Sigmoid colon (tissue), 7 donors: ENCODE data around the gene NRXN3. TPM values are rescaled to one million over a fixed set of nuclear protein-coding genes. Genes with fewer than 3 reads are reported as not detected.

Experiments
- DNase-seq: peaks from one replicate; pipeline ENCODE4 v3.0.0-alpha.2; 2019
- H3K27ac ChIP-seq, 4 donors: fragments of 200-600 bp; sonication (generic); one replicate each; pipeline ENCODE4 v1.5.1; 2016 to 2019; ENCODE audit warnings: mild to moderate bottlenecking in 1 of 4
- H3K27me3 ChIP-seq, 3 donors: fragments of 200-600 bp; sonication (generic); one replicate each; pipeline ENCODE4 v1.5.1; 2019; ENCODE audit warnings: mild to moderate bottlenecking in 1 of 3
- H3K36me3 ChIP-seq, 4 donors: fragments of 200-600 bp; sonication (generic); one replicate each; pipeline ENCODE4 v1.5.1; 2016 to 2019
- H3K4me1 ChIP-seq, 4 donors: fragments of 200-600 bp; sonication (generic); one replicate each; pipeline ENCODE4 v1.5.1; 2017 to 2019
- H3K4me3 ChIP-seq, 4 donors: fragments of 200-600 bp; sonication (generic); one replicate each; pipeline ENCODE4 v1.5.1; 2017 to 2019; ENCODE audit warnings: mild to moderate bottlenecking in 2 of 4, moderate library complexity in 1 of 4
- H3K9me3 ChIP-seq, 4 donors: fragments of 200-600 bp in 3 of 4; sonication (generic) in 3 of 4; one replicate each; pipeline versions ENCODE4 v1.5.1 to v1.6.1; 2013 to 2019
- CTCF ChIP-seq, 4 experiments: fragments of 450-650 bp in 3 of 4; fragments of 200-600 bp in 1 of 4; IDR thresholded peaks; one replicate each; pipeline ENCODE4 v1.5.1; 2016 to 2019; ENCODE audit warnings: antibody characterized with exemption in 4 of 4, mild to moderate bottlenecking in 3 of 4, moderate library complexity in 2 of 4
- EP300 ChIP-seq, 4 donors: sonication (generic); formaldehyde crosslinking; IDR thresholded peaks; one replicate each; pipeline ENCODE4 v1.6.1; 2017; ENCODE audit warnings: antibody characterized with exemption in 4 of 4
- POLR2A ChIP-seq, 2 donors: fragments of 450-650 bp; IDR thresholded peaks; one replicate each; pipeline ENCODE4 v1.6.1; 2016; ENCODE audit warnings: antibody characterized with exemption in 2 of 2, mild to moderate bottlenecking in 2 of 2, moderate library complexity in 2 of 2
- POLR2AphosphoS5 ChIP-seq, 4 donors: sonication (generic); formaldehyde crosslinking; IDR thresholded peaks; one replicate each; pipeline ENCODE4 v1.6.1; 2017; ENCODE audit warnings: antibody characterized with exemption in 4 of 4
- WGBS, 2 donors: extraction: QIAGEN DNeasy Blood & Tissue Kit; methylation state at CpG; one replicate each; pipeline ENCODE4 v1.1.7; 2013; 5-methylcytosine and 5-hydroxymethylcytosine counted together
- intact Hi-C: fragments of 100-400 bp; cut with DNase I; formaldehyde crosslinking; loops from one replicate; pipeline ENCODE4 v1.15.1; 2023
- polyA plus RNA-seq, 3 donors: library from polyadenylated mRNA; stranded (reverse); fragments of 200-250 nt; gene quantifications; one replicate each; pipeline ENCODE4 v1.2.3, GENCODE V29; 2013
- total RNA-seq, 4 donors: library from RNA; depleted of rRNA; stranded (reverse); fragments of >200 nt; gene quantifications; one replicate each; pipeline ENCODE4 v1.1.0, GENCODE V29; 2016
- donor health status: healthy with polysubstance abuse.
- donor health status: Bipolar disorder and iron deficiency.
- donor health status: healthy.

Gene NRXN3
- total and polyA plus RNA-seq, 7 donors = 0.23 to 46.3 (median 23.2) TPM

- peaks cover 0 to 19% (median 2%) of the 10 kb centered on the region in 4 donors for H3K4me1 ChIP-seq
- no peaks in the 10 kb centered on the region for H3K27me3 ChIP-seq
- intact Hi-C loops = no loop called here
- no peaks in the 10 kb centered on the region for H3K9me3 ChIP-seq
- no peak overlapping the region for H3K4me3 ChIP-seq
- DNase-seq = no peak
- H3K36me3 ChIP-seq = no peaks in the 10 kb centered on the region
- WGBS, 2 donors = 80 to 92% methylated on average over 4 of the region's 4 CpGs
- no peak for TF ChIP-seq POLR2AphosphoS5 (IDR thresholded peaks at IDR 0.05)
- no peak for TF ChIP-seq POLR2A (IDR thresholded peaks at IDR 0.05)
- TF ChIP-seq CTCF (IDR thresholded peaks at IDR 0.05) = no peak
- no peak for TF ChIP-seq EP300 (IDR thresholded peaks at IDR 0.05)
- H3K27ac ChIP-seq = no peak overlapping the region
These were observed 1471.2 kb downstream of the NRXN3 start for GRCh38 chr14:79641371-79641770.

- no peak for DNase-seq
- H3K27ac ChIP-seq = no peak overlapping the region
- H3K9me3 ChIP-seq = no peaks in the 10 kb centered on the region
- intact Hi-C loops = no loop called here
- no peaks in the 10 kb centered on the region for H3K27me3 ChIP-seq
- H3K4me3 ChIP-seq = no peak overlapping the region
- H3K4me1 ChIP-seq = peaks cover 0 to 31% (median 0%) of the 10 kb centered on the region in 4 donors
- WGBS, 2 donors = 88 to 91% methylated on average over 1 of the region's 1 CpG
- TF ChIP-seq POLR2A (IDR thresholded peaks at IDR 0.05) = no peak
- TF ChIP-seq EP300 (IDR thresholded peaks at IDR 0.05) = no peak
- no peak for TF ChIP-seq CTCF (IDR thresholded peaks at IDR 0.05)
- TF ChIP-seq POLR2AphosphoS5 (IDR thresholded peaks at IDR 0.05) = no peak
- no peaks in the 10 kb centered on the region for H3K36me3 ChIP-seq
These were observed 1473.0 kb downstream of the NRXN3 start for GRCh38 chr14:79643132-79643531.

GRCh38 chr14:79645753-79646362 lies 1475.7 kb downstream of the NRXN3 start:
- 92 to 95% methylated on average over 2 of the region's 2 CpGs for WGBS, 2 donors
- TF ChIP-seq CTCF (IDR thresholded peaks at IDR 0.05) (no peak), EP300 (IDR thresholded peaks at IDR 0.05) (no peak), POLR2A (IDR thresholded peaks at IDR 0.05) (no peak), POLR2AphosphoS5 (IDR thresholded peaks at IDR 0.05) (no peak)

GRCh38 chr14:79649856-79650255 lies 1479.7 kb downstream of the NRXN3 start:
- TF ChIP-seq EP300 (IDR thresholded peaks at IDR 0.05) (no peak), POLR2AphosphoS5 (IDR thresholded peaks at IDR 0.05) (no peak), POLR2A (IDR thresholded peaks at IDR 0.05) (no peak), CTCF (IDR thresholded peaks at IDR 0.05) (no peak)
- no peak overlapping the region for H3K27ac ChIP-seq
- H3K4me3 ChIP-seq = no peak overlapping the region
- no peaks in the 10 kb centered on the region for H3K36me3 ChIP-seq
- intact Hi-C loops = no loop called here
- H3K27me3 ChIP-seq = no peaks in the 10 kb centered on the region
- WGBS, 2 donors = 91 to 92% methylated on average over 4 of the region's 4 CpGs
- DNase-seq = no peak
- H3K4me1 ChIP-seq = peaks cover 0 to 19% (median 0%) of the 10 kb centered on the region in 4 donors
- H3K9me3 ChIP-seq = peaks cover 0 to 2% (median 0%) of the 10 kb centered on the region in 4 donors

More at GRCh38 chr14:79645753-79646362, 1475.7 kb downstream of the NRXN3 start:
- H3K27me3 ChIP-seq = no peaks in the 10 kb centered on the region
- H3K4me1 ChIP-seq = peaks cover 0 to 19% (median 0%) of the 10 kb centered on the region in 4 donors
- H3K4me3 ChIP-seq = no peak overlapping the region
- no peaks in the 10 kb centered on the region for H3K9me3 ChIP-seq
- H3K27ac ChIP-seq = no peak overlapping the region
- no peaks in the 10 kb centered on the region for H3K36me3 ChIP-seq
- no peak for DNase-seq
- intact Hi-C loops = no loop called here
